ENCODE measurements around the gene RBM26. TPM values are rescaled to one million over a fixed set of nuclear protein-coding genes. Genes with fewer than 3 reads are reported as not detected.

Gene RBM26
- polyA plus RNA-seq, 1 of the 3 experiments (the other 2 are of a cell fraction): 12.5 TPM

DNA sequence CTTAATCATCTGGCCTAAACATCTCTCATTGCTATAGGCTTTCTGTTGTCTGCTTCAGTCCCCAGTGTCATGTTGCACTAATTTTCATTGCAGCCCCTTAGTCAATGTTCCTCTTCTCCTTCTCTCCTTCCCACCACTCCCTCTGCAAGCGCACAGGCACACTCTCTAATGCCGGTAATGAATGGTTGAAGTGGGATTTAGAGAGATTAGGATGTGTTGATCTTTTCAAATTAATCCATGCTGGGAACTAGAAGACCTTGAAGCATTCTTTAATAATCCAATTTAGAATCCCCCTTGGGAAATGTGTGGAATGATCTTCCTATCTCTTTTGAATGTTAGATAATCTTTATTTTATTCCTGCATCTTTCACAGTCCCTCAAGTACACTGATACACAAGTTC is 41.7 kb upstream of the RBM26 start:
- Histone ChIP-seq H3K27me3 (ENCODE audit: insufficient read depth) (no peaks in the 10 kb centered on the region), H3K9ac (no peak overlapping the region), H3F3A (replicated peaks; ENCODE audit: insufficient read depth) (peaks cover 8% of the 10 kb centered on the region), H3K36me3 (replicated peaks in 1 of 2; ENCODE audit: control insufficient read depth in 1 of 2, insufficient read depth in 2 of 2, low read length in 1 of 2) (no peaks in the 10 kb centered on the region), H3K4me3 (ENCODE audit: low read depth in 2 of 2, low read length in 1 of 2) (no peak overlapping the region), H3K4me2 (no peak overlapping the region), H3K9me3 (no peaks in the 10 kb centered on the region), H2AFZ (ENCODE audit: low read depth) (no peak overlapping the region), H3K4me1 (ENCODE audit: control insufficient read depth in 1 of 2, insufficient read depth in 2 of 2, low read depth in 1 of 2, low read length in 1 of 2) (peaks cover 3 to 4% of the 10 kb centered on the region in 2 experiments; a peak in 3 of 4 replicates), H3K79me2 (ENCODE audit: insufficient read depth) (no peaks in the 10 kb centered on the region), H4K20me1 (ENCODE audit: insufficient read depth) (no peaks in the 10 kb centered on the region), H3K27ac (ENCODE audit: low read depth in 2 of 2, low read length in 1 of 2) (no peak overlapping the region), H3K9me2 (no peaks in the 10 kb centered on the region)
- no peak for DNase-seq
- TF ChIP-seq, protein P1, sequence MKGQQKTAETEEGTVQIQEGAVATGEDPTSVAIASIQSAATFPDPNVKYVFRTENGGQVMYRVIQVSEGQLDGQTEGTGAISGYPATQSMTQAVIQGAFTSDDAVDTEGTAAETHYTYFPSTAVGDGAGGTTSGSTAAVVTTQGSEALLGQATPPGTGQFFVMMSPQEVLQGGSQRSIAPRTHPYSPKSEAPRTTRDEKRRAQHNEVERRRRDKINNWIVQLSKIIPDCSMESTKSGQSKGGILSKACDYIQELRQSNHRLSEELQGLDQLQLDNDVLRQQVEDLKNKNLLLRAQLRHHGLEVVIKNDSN (IDR thresholded peaks at IDR 0.05; ENCODE audit: borderline replicate concordance, low read depth): no peak
- TF ChIP-seq RCOR1 (IDR thresholded peaks at IDR 0.05; ENCODE audit: low read length) (no peak), MXI1 (IDR thresholded peaks at IDR 0.05; ENCODE audit: low read depth, low read length) (no peak)
- CTCF ChIA-PET: interaction anchor here (2.1 kb wide), 1 partner anchor 24 kb away, joined by 7 read pairs; no protein-coding TSS in a partner anchor
- POLR2A ChIA-PET: no interaction called here
- WGBS (ENCODE audit: low lambda C conversion rate): 91% methylated on average over 2 of the region's 2 CpGs

DNA sequence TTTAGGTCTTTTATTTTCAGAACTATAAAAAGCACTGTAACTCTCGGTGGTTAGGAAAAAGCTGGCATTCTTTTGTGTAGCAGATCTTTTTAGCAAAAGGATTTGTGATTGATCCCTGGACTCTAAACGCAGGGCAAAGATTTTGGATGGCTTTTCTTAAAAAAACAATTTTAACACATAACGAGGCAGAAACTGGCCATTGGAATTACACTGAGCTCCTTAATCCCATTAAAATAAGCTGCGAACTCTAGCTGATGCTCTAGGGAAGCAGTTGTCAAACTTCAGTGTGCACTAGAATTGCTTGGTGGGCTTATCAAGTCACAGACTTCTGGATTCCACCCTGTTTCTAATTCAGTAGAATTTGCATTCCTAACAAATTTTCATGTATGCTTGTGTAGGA is 41.1 kb upstream of the RBM26 start:
- Histone ChIP-seq H3K27me3 (ENCODE audit: insufficient read depth) (no peaks in the 10 kb centered on the region), H3F3A (replicated peaks; ENCODE audit: insufficient read depth) (peaks cover 8% of the 10 kb centered on the region), H3K4me3 (ENCODE audit: low read depth in 2 of 2, low read length in 1 of 2) (no peak overlapping the region), H3K4me1 (ENCODE audit: control insufficient read depth in 1 of 2, insufficient read depth in 2 of 2, low read depth in 1 of 2, low read length in 1 of 2) (peaks cover 3 to 4% of the 10 kb centered on the region in 2 experiments; a peak in 3 of 4 replicates), H3K9ac (no peak overlapping the region), H3K4me2 (no peak overlapping the region), H3K27ac (ENCODE audit: low read depth in 2 of 2, low read length in 1 of 2) (no peak overlapping the region), H3K9me3 (no peaks in the 10 kb centered on the region), H4K20me1 (ENCODE audit: insufficient read depth) (no peaks in the 10 kb centered on the region), H3K9me2 (no peaks in the 10 kb centered on the region), H3K79me2 (ENCODE audit: insufficient read depth) (no peaks in the 10 kb centered on the region), H2AFZ (ENCODE audit: low read depth) (no peak overlapping the region), H3K36me3 (replicated peaks in 1 of 2; ENCODE audit: control insufficient read depth in 1 of 2, insufficient read depth in 2 of 2, low read length in 1 of 2) (no peaks in the 10 kb centered on the region)
- DNase-seq: no peak
- ChIA-PET CTCF (interaction anchor here (2.1 kb wide), 1 partner anchor 24 kb away, joined by 7 read pairs; no protein-coding TSS in a partner anchor), POLR2A (interaction anchor here (0.6 kb wide), 1 partner anchor 14 kb away, joined by 3 read pairs; no protein-coding TSS in a partner anchor)
- no peak for TF ChIP-seq ELF1 (IDR thresholded peaks at IDR 0.05)
- 89% methylated on average over 4 of the region's 4 CpGs for WGBS (ENCODE audit: low lambda C conversion rate)

DNA sequence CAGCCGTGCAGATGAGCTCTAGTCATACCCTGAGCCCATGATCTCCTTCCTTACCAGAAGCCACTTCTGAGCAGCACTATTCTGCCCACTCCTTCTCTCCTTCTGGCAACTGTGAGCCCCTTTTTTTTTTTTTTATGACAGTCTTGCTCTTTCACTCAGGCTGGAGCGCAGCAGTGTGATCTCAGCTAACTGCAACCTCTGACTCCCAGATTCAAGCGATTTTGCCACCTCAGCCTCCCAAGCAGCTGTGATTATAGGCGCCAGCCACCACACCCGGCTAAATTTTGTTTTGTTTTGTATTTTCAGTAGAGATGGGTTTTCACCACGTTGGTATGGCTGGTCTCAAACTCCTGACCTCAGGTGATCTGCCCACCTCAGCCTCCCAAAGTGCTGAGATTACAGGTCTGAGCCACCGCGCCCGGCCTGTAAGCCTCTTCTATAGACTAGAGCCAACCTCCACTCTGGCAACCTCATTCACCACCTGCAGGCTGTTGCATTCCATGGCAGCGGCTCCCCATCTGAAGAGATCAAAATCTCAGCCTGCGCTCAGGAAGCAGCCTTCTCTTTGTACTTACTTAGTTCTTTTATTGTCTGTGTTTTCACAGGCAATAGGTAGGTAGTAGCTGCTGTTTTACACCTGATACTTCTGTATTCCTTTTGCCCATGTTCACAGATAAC is 40.1 kb upstream of the RBM26 start:
- ChIA-PET POLR2A (no interaction called here), CTCF (interaction anchor here (2.1 kb wide), 1 partner anchor 22 kb away, joined by 7 read pairs; no protein-coding TSS in a partner anchor)
- no peaks in the 10 kb centered on the region for H3K27me3 ChIP-seq (ENCODE audit: insufficient read depth)
- no peaks in the 10 kb centered on the region for H3K79me2 ChIP-seq (ENCODE audit: insufficient read depth)
- no peaks in the 10 kb centered on the region for H4K20me1 ChIP-seq (ENCODE audit: insufficient read depth)
- no peak overlapping the region for H3K4me2 ChIP-seq
- no peaks in the 10 kb centered on the region for H3K36me3 ChIP-seq (replicated peaks in 1 of 2; ENCODE audit: control insufficient read depth in 1 of 2, insufficient read depth in 2 of 2, low read length in 1 of 2)
- H3K4me3 ChIP-seq (ENCODE audit: low read depth in 2 of 2, low read length in 1 of 2): no peak overlapping the region
- H3K4me1 ChIP-seq (ENCODE audit: control insufficient read depth in 1 of 2, insufficient read depth in 2 of 2, low read depth in 1 of 2, low read length in 1 of 2): 0 out of 4 replicates have a peak, but pooled peaks cover 0 to under 1% of the 10 kb centered on the region in 2 experiments
- H3K27ac ChIP-seq (ENCODE audit: low read depth in 2 of 2, low read length in 1 of 2): no peak overlapping the region
- 84% methylated on average over 9 of the region's 11 CpGs for WGBS (ENCODE audit: low lambda C conversion rate)
- no peaks in the 10 kb centered on the region for H3K9me2 ChIP-seq
- no peak overlapping the region for H3K9ac ChIP-seq
- peaks cover under 1% of the 10 kb centered on the region for H3F3A ChIP-seq (replicated peaks; ENCODE audit: insufficient read depth)
- DNase-seq: no peak
- no peak overlapping the region for H2AFZ ChIP-seq (ENCODE audit: low read depth)
- H3K9me3 ChIP-seq: no peaks in the 10 kb centered on the region
- TF ChIP-seq TEAD4 (IDR thresholded peaks at IDR 0.05; ENCODE audit: borderline replicate concordance, insufficient read depth): no peak
- no peak for TF ChIP-seq FOXJ3 (CRISPR knock-in tag; IDR thresholded peaks at IDR 0.05)
- TF ChIP-seq, protein P2, sequence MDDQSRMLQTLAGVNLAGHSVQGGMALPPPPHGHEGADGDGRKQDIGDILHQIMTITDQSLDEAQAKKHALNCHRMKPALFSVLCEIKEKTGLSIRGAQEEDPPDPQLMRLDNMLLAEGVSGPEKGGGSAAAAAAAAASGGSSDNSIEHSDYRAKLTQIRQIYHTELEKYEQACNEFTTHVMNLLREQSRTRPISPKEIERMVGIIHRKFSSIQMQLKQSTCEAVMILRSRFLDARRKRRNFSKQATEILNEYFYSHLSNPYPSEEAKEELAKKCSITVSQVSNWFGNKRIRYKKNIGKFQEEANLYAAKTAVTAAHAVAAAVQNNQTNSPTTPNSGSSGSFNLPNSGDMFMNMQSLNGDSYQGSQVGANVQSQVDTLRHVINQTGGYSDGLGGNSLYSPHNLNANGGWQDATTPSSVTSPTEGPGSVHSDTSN (IDR thresholded peaks at IDR 0.05): no peak
- no peak for TF ChIP-seq GABPA (IDR thresholded peaks at IDR 0.05; ENCODE audit: low read depth)
- TF ChIP-seq TAF1 (IDR thresholded peaks at IDR 0.05; ENCODE audit: borderline replicate concordance, low read depth, low read length): no peak
- TF ChIP-seq NRF1 (IDR thresholded peaks at IDR 0.05; ENCODE audit: low read depth, low read length): no peak
- TF ChIP-seq, protein P3, sequence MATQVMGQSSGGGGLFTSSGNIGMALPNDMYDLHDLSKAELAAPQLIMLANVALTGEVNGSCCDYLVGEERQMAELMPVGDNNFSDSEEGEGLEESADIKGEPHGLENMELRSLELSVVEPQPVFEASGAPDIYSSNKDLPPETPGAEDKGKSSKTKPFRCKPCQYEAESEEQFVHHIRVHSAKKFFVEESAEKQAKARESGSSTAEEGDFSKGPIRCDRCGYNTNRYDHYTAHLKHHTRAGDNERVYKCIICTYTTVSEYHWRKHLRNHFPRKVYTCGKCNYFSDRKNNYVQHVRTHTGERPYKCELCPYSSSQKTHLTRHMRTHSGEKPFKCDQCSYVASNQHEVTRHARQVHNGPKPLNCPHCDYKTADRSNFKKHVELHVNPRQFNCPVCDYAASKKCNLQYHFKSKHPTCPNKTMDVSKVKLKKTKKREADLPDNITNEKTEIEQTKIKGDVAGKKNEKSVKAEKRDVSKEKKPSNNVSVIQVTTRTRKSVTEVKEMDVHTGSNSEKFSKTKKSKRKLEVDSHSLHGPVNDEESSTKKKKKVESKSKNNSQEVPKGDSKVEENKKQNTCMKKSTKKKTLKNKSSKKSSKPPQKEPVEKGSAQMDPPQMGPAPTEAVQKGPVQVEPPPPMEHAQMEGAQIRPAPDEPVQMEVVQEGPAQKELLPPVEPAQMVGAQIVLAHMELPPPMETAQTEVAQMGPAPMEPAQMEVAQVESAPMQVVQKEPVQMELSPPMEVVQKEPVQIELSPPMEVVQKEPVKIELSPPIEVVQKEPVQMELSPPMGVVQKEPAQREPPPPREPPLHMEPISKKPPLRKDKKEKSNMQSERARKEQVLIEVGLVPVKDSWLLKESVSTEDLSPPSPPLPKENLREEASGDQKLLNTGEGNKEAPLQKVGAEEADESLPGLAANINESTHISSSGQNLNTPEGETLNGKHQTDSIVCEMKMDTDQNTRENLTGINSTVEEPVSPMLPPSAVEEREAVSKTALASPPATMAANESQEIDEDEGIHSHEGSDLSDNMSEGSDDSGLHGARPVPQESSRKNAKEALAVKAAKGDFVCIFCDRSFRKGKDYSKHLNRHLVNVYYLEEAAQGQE (IDR thresholded peaks at IDR 0.05; ENCODE audit: low read depth, low read length): no peak
- no peak for TF ChIP-seq FOSL2 (IDR thresholded peaks at IDR 0.05; ENCODE audit: borderline replicate concordance, low read depth)
- TF ChIP-seq RAD21 (IDR thresholded peaks at IDR 0.05; ENCODE audit: low read length): no peak
- no peak for TF ChIP-seq RFX5 (IDR thresholded peaks at IDR 0.05; ENCODE audit: low read length)
- no peak for TF ChIP-seq NFIC (IDR thresholded peaks at IDR 0.05; ENCODE audit: borderline replicate concordance)
- TF ChIP-seq RXRA (IDR thresholded peaks at IDR 0.05; ENCODE audit: borderline replicate concordance, low read depth): no peak
- TF ChIP-seq SIN3A (IDR thresholded peaks at IDR 0.05; ENCODE audit: borderline replicate concordance, low read depth, low read length): no peak

Data from SK-N-SH (cell line).